GDM1 (cell line): ENCODE results near the gene PSMB8.
"Not testable (repeated sequence)": the region's sequence is repeated elsewhere in the genome, so short reads cannot be mapped to it uniquely, and the experiment has no call there.

Source experiments
- DNase-seq: peaks from one replicate; lab custom pipeline; 2025; lab: John Stamatoyannopoulos, UW

The PSMB8 gene

GRCh38 chr6:32838114-32838958 lies 5.5 kb downstream of the PSMB8 start, which contains the start of gene TAP2:
TAP2 (minus strand) TSS chr6:32838739; CDS start chr6:32838233, 506 bp downstream.
- DNase-seq = peak; percentile 93

GRCh38 chr6:32837651-32838113 lies 6.2 kb downstream of the PSMB8 start:
- no peak for DNase-seq

- no peak for DNase-seq
Measured at GRCh38 chr6:32836873-32837272, 7.0 kb downstream of the PSMB8 start.

- no peak for DNase-seq
Measured at GRCh38 chr6:32835167-32835893, 8.5 kb downstream of the PSMB8 start.

GRCh38 chr6:32833664-32834063 lies 10.2 kb downstream of the PSMB8 start:
- DNase-seq = no peak

GRCh38 chr6:32832535-32832934 lies 11.3 kb downstream of the PSMB8 start:
- no peak for DNase-seq

- no peak for DNase-seq
Measured at GRCh38 chr6:32830936-32831335, 12.9 kb downstream of the PSMB8 start.

- no peak for DNase-seq
Measured at GRCh38 chr6:32830017-32830416, 13.8 kb downstream of the PSMB8 start.

- no peak for DNase-seq
Measured at GRCh38 chr6:32829495-32829894, 14.4 kb downstream of the PSMB8 start.

- no peak for DNase-seq
Measured at GRCh38 chr6:32827025-32827424, 16.8 kb downstream of the PSMB8 start.

- DNase-seq = no peak
Measured at GRCh38 chr6:32825966-32826365, 17.9 kb downstream of the PSMB8 start.

GRCh38 chr6:32819729-32820128 lies 24.1 kb downstream of the PSMB8 start:
- DNase-seq = no peak

- no peak for DNase-seq
Measured at GRCh38 chr6:32818867-32819266, 25.0 kb downstream of the PSMB8 start.

- no peak for DNase-seq
Measured at GRCh38 chr6:32816746-32817204, 27.1 kb downstream of the PSMB8 start, which contains the start of gene HLA-DOB. HLA-DOB (minus strand) TSS chr6:32817002; CDS start chr6:32816951, 51 bp downstream.

- no peak for DNase-seq
Measured at GRCh38 chr6:32815996-32816395, 27.9 kb downstream of the PSMB8 start.

GRCh38 chr6:32815115-32815514 lies 28.7 kb downstream of the PSMB8 start:
- DNase-seq = no peak

GRCh38 chr6:32814145-32814544 lies 29.7 kb downstream of the PSMB8 start:
- no peak for DNase-seq

GRCh38 chr6:32809171-32809570 lies 34.7 kb downstream of the PSMB8 start:
- no peak for DNase-seq

- DNase-seq = no peak
Measured at GRCh38 chr6:32807020-32807580, 36.7 kb downstream of the PSMB8 start.

GRCh38 chr6:32805404-32805803 lies 38.4 kb downstream of the PSMB8 start:
- DNase-seq = not testable (repeated sequence)

GRCh38 chr6:32803416-32803815 lies 40.4 kb downstream of the PSMB8 start:
- DNase-seq = no peak

- no peak for DNase-seq
Measured at GRCh38 chr6:32799740-32800139, 44.1 kb downstream of the PSMB8 start.

- DNase-seq = no peak
Measured at GRCh38 chr6:32799168-32799567, 44.7 kb downstream of the PSMB8 start.
